OCI-LY1 (cell line): ENCODE results near the gene TTC38.

Experiments
- H2AFZ ChIP-seq: fragments of 200-600 bp; sonication (generic), shearing (Covaris generic); 2 replicates; pipeline ENCODE4 v1.6.0; 2014; ENCODE audit warnings: antibody characterized with exemption, mild to moderate bottlenecking, low read length
- H3F3A ChIP-seq: fragments of 200-600 bp; sonication (generic), shearing (Covaris generic); 2 replicates; pipeline ENCODE4 v1.6.0; 2014; ENCODE audit warnings: mild to moderate bottlenecking, antibody characterized with exemption, low read length, moderate library complexity; ENCODE audit not compliant: insufficient read depth
- H3K27ac ChIP-seq: fragments of 200-600 bp; sonication (generic); 2 replicates; pipeline ENCODE4 v1.5.1; 2014; ENCODE audit warnings: low read length, mixed run types, mild to moderate bottlenecking, low read depth; ENCODE audit not compliant: poor library complexity, severe bottlenecking
- H3K27me3 ChIP-seq: fragments of 200-600 bp; sonication (generic); 2 replicates; pipeline ENCODE4 v1.6.0; 2014; ENCODE audit warnings: antibody characterized with exemption, mild to moderate bottlenecking, low read length, moderate library complexity; ENCODE audit not compliant: insufficient read depth
- H3K36me3 ChIP-seq: fragments of 200-600 bp; sonication (generic); 2 replicates; pipeline ENCODE4 v1.6.1; 2014; ENCODE audit warnings: mild to moderate bottlenecking, antibody characterized with exemption, low read length, moderate library complexity, mixed read lengths; ENCODE audit not compliant: insufficient read depth
- H3K4me1 ChIP-seq: fragments of 200-600 bp; sonication (generic); 2 replicates; pipeline ENCODE4 v1.5.1; 2014; ENCODE audit warnings: mild to moderate bottlenecking, low read length, moderate library complexity; ENCODE audit not compliant: insufficient read depth, severe bottlenecking
- H3K4me2 ChIP-seq: fragments of 200-600 bp; sonication (generic), shearing (Covaris generic); 2 replicates; pipeline ENCODE4 v1.6.1; 2014; ENCODE audit warnings: low read length
- H3K4me3 ChIP-seq: fragments of 200-600 bp; sonication (generic); 2 replicates; pipeline ENCODE4 v1.5.1; 2014; ENCODE audit warnings: low read length, low read depth, mild to moderate bottlenecking, mixed read lengths; ENCODE audit not compliant: poor library complexity, severe bottlenecking
- H3K79me2 ChIP-seq: fragments of 200-600 bp; shearing (Covaris generic); 2 replicates; pipeline ENCODE4 v1.6.1; 2016; ENCODE audit warnings: mixed run types, low read length, mixed read lengths; ENCODE audit not compliant: insufficient read depth
- H3K9ac ChIP-seq: fragments of 200-600 bp; sonication (generic), shearing (Covaris generic); 2 replicates; pipeline ENCODE4 v1.6.1; 2014; ENCODE audit warnings: mild to moderate bottlenecking, low read length, mixed read lengths
- H3K9me2 ChIP-seq: fragments of 200-600 bp; sonication (generic), shearing (Covaris generic); 2 replicates; pipeline ENCODE4 v1.6.1; 2014; ENCODE audit warnings: low read depth, mild to moderate bottlenecking, low read length, mixed read lengths
- H3K9me3 ChIP-seq: fragments of 200-600 bp; shearing (Covaris generic); 2 replicates; pipeline ENCODE4 v1.6.1; 2014; ENCODE audit warnings: low read length, mixed read lengths
- H4K20me1 ChIP-seq: fragments of 200-600 bp; sonication (generic), shearing (Covaris generic); 2 replicates; pipeline ENCODE4 v1.6.0; 2016; ENCODE audit warnings: mild to moderate bottlenecking, low read length; ENCODE audit not compliant: insufficient read depth
- CTCF ChIP-seq: fragments of 200-600 bp; sonication (generic), shearing (Covaris generic); IDR thresholded peaks from 2 replicates; pipeline ENCODE4 v1.5.1; 2017; ENCODE audit warnings: mild to moderate bottlenecking, antibody characterized with exemption, low read length, moderate library complexity, mixed read lengths
- EZH2 ChIP-seq: fragments of 200-600 bp; sonication (generic), shearing (Covaris generic); IDR thresholded peaks from 2 replicates; pipeline ENCODE4 v1.8.0; 2017; ENCODE audit warnings: borderline replicate concordance, mixed run types, mild to moderate bottlenecking, antibody characterized with exemption, low read length, moderate library complexity, mixed read lengths

TTC38 gene

DNA sequence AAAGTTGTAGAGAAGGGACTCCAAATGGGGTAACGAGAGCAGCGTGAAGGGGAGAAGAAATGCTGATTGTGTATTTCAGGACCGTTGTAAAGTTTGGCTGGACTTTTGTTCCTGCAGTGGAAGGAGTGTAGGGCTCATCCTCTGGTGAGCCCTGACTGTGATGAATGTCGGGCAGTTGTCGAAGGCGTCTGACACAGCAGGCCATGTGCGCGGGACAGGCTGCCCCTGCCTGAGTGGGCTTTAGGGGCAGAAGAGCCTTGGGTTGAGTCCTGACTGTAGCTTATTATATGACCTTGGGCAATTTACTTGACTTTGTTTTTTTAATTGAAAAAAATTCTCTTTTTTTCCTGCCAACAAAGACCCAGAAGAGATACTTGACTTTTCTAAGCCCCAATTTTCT is 70.8 kb downstream of the TTC38 start:
- Histone ChIP-seq H3K9ac (no peak overlapping the region), H3K27ac (no peak overlapping the region), H3K4me2 (no peak overlapping the region), H3K9me2 (no peaks in the 10 kb centered on the region), H3K79me2 (peaks cover 14% of the 10 kb centered on the region), H3K36me3 (peaks cover 62% of the 10 kb centered on the region), H3K4me1 (peaks cover 17% of the 10 kb centered on the region), H3K27me3 (no peaks in the 10 kb centered on the region), H3F3A (0 out of 2 replicates have a peak, but pooled peaks cover 4% of the 10 kb centered on the region), H3K9me3 (no peaks in the 10 kb centered on the region), H4K20me1 (no peaks in the 10 kb centered on the region), H3K4me3 (no peak overlapping the region), H2AFZ (no peak overlapping the region)
- TF ChIP-seq CTCF, result no peak
- TF ChIP-seq EZH2, result no peak

- H3K4me3 ChIP-seq, result no peak overlapping the region
- peaks cover 14% of the 10 kb centered on the region for H3K79me2 ChIP-seq
- peaks cover 73% of the 10 kb centered on the region for H3K36me3 ChIP-seq
- H4K20me1 ChIP-seq, result no peaks in the 10 kb centered on the region
- H3K4me1 ChIP-seq, result peaks cover 11% of the 10 kb centered on the region
- no peaks in the 10 kb centered on the region for H3K9me2 ChIP-seq
- H3K9me3 ChIP-seq, result no peaks in the 10 kb centered on the region
- no peaks in the 10 kb centered on the region for H3F3A ChIP-seq
- H3K4me2 ChIP-seq, result no peak overlapping the region
- H2AFZ ChIP-seq, result no peak overlapping the region
- H3K9ac ChIP-seq, result no peak overlapping the region
- no peak overlapping the region for H3K27ac ChIP-seq
- no peaks in the 10 kb centered on the region for H3K27me3 ChIP-seq
- TF ChIP-seq CTCF (no peak), EZH2 (no peak)
Observed at GRCh38 chr22:46339956-46340355, 72.1 kb downstream of the TTC38 start.

GRCh38 chr22:46340676-46341075 is 72.9 kb downstream of the TTC38 start:
- no peaks in the 10 kb centered on the region for H3K27me3 ChIP-seq
- H3F3A ChIP-seq, result no peaks in the 10 kb centered on the region
- no peak overlapping the region for H3K4me3 ChIP-seq
- H2AFZ ChIP-seq, result no peak overlapping the region
- H4K20me1 ChIP-seq, result no peaks in the 10 kb centered on the region
- no peak overlapping the region for H3K4me2 ChIP-seq
- no peaks in the 10 kb centered on the region for H3K9me3 ChIP-seq
- H3K79me2 ChIP-seq, result peaks cover 14% of the 10 kb centered on the region
- peaks cover 79% of the 10 kb centered on the region for H3K36me3 ChIP-seq
- no peak for TF ChIP-seq EZH2
- TF ChIP-seq CTCF, result no peak
- no peaks in the 10 kb centered on the region for H3K9me2 ChIP-seq
- H3K27ac ChIP-seq, result no peak overlapping the region
- H3K4me1 ChIP-seq, result peaks cover 11% of the 10 kb centered on the region
- H3K9ac ChIP-seq, result no peak overlapping the region
